Heart left ventricle (tissue), 16 donors: ENCODE measurements around the gene MYO15A. TPM values are rescaled to one million over a fixed set of nuclear protein-coding genes. Genes with fewer than 3 reads are reported as not detected.

ENCODE experiments used
- ATAC-seq, 4 donors: fragments of 200-7000 bp; cut with Tn5 transposase; one replicate each; pipeline ENCODE4 v1.9.1; 2020 to 2022; ENCODE audit warnings: moderate library complexity in 4 of 4, mild to moderate bottlenecking in 3 of 4, moderate number of reproducible peaks in 1 of 4
- DNase-seq, 5 donors: peaks; one replicate each; pipeline ENCODE4 v3.0.0-alpha.2; 2020
- H3K27ac ChIP-seq, 12 donors: fragments of 200-600 bp; sonication (generic) in 4 of 12; one replicate each; pipeline versions ENCODE4 v1.5.0 to v1.8.0; 2016 to 2022; ENCODE audit warnings: mild to moderate bottlenecking in 2 of 12
- H3K27me3 ChIP-seq, 9 donors: fragments of 200-600 bp; sonication (generic) in 2 of 9; one replicate each; pipeline versions ENCODE4 v1.5.1 to v1.8.0; 2016 to 2022; ENCODE audit warnings: mild to moderate bottlenecking in 3 of 9
- H3K36me3 ChIP-seq, 9 donors: fragments of 200-600 bp; sonication (generic) in 2 of 9; one replicate each; pipeline versions ENCODE4 v1.5.0 to v1.8.0; 2018 to 2022; ENCODE audit warnings: mild to moderate bottlenecking in 2 of 9
- H3K4me1 ChIP-seq, 12 donors: fragments of 200-600 bp; sonication (generic) in 4 of 12; one replicate each; pipeline versions ENCODE4 v1.5.0 to v1.8.0; 2016 to 2022; ENCODE audit warnings: mild to moderate bottlenecking in 3 of 12
- H3K4me3 ChIP-seq, 12 donors: fragments of 200-600 bp; sonication (generic) in 4 of 12; one replicate each; pipeline versions ENCODE4 v1.5.0 to v1.8.0; 2017 to 2022; ENCODE audit warnings: mild to moderate bottlenecking in 9 of 12, moderate library complexity in 4 of 12
- H3K9me3 ChIP-seq, 12 donors: fragments of 200-600 bp; sonication (generic) in 4 of 12; one replicate each; pipeline versions ENCODE4 v1.5.0 to v1.8.0; 2016 to 2022; ENCODE audit warnings: mild to moderate bottlenecking in 1 of 12
- CTCF ChIP-seq, 12 donors: fragments of 200-600 bp; sonication (generic) in 4 of 12; IDR thresholded peaks; one replicate each; pipeline versions ENCODE4 v1.5.0 to v1.8.0; 2018 to 2022; ENCODE audit warnings: antibody characterized with exemption in 12 of 12, mild to moderate bottlenecking in 5 of 12
- POLR2A ChIP-seq, 2 donors: fragments of 450-650 bp; IDR thresholded peaks; one replicate each; pipeline ENCODE4 v1.6.1; 2017; ENCODE audit warnings: antibody characterized with exemption in 2 of 2, mild to moderate bottlenecking in 2 of 2, moderate library complexity in 2 of 2
- WGBS, 4 donors: extraction: QIAGEN DNeasy Blood & Tissue Kit in 2 of 4; methylation state at CpG; one replicate each; pipeline versions ENCODE4 v1.1.5 to v1.1.7; 2013 to 2018; 5-methylcytosine and 5-hydroxymethylcytosine counted together
- intact Hi-C, 10 donors: fragments of 100-400 bp; cut with DNase I; formaldehyde crosslinking; loops; one replicate each; pipeline versions ENCODE4 v1.11.1 to v1.14.2; 2022
- polyA plus RNA-seq, 2 donors: library from polyadenylated mRNA; stranded (reverse); fragments of 200-250 nt; gene quantifications; one replicate each; pipeline ENCODE4 v1.2.3, GENCODE V29; 2013
- total RNA-seq, 9 donors: library from RNA; depleted of rRNA in 2 of 9; stranded (reverse); fragments of >200 nt in 2 of 9; fragmentation: NEBNext Ultra II Directional in 3 of 9; extraction: Animal tissue kit (Norgen Biotek cat#: 25700) in 3 of 9; gene quantifications; one replicate each; pipeline versions ENCODE4 v1.1.0 to v1.2.4, GENCODE V29; 2016 to 2023
- donor health status: ischemic (EF 13 %, LVEDD 7.1; RV severe dilation, severe dysfunction).
- donor health status: healthy with polysubstance abuse.
- donor health status: DM: no; HTN: yes; CAD: no.
- donor health status: DM: no; HTN: no; CAD: no.
- donor health status: ischemic (EF 25% LVEDD 6.9; RV normal size, moderate dysfunction).
- donor health status: ischemic (EF 25% LVEDD 5.7; RV mildly dilated, moderate dysfunction).
- donor health status: healthy.
- donor health status: DM: yes; HTN: yes; CAD: no.
- donor health status: ischemic (EF 35%, LVEDD 5.7; RV mildly dilated, moderate dysfunction).
- donor health status: nonischemic (EF 11% LVEDD 7.7; RV severe dilation, severe dysfunction).
- donor health status: DM: yes; HTN: yes; CAD: no.
- donor health status: PGD.
- donor health status: ischemic (EF 29% LVEDD 5.4; RV normal size, mild dysfunction).
- donor health status: nonischemic (EF 23%, LVEDD 6.1; RV moderate dilation, normal function).

The MYO15A gene
- total and polyA plus RNA-seq, 11 donors, result 0.12 to 0.53 (median 0.35) TPM; not detected in 2

GRCh38 chr17:18093616-18094408 is 14.7 kb upstream of the MYO15A start:
- Histone ChIP-seq H3K27me3 (no peaks in the 10 kb centered on the region), H3K36me3 (peaks cover 0 to 75% (median 58%) of the 10 kb centered on the region in 9 donors), H3K4me3 (no peak overlapping the region), H3K9me3 (no peaks in the 10 kb centered on the region), H3K4me1 (peaks cover 0 to 9% (median 3%) of the 10 kb centered on the region in 12 donors), H3K27ac (no peak overlapping the region)
- DNase-seq, result peak in 4 of 5 donors; percentile 41 to 81 (median 60)
- TF ChIP-seq CTCF (IDR thresholded peaks at IDR 0.05), result peak in 6 of 12 donors; percentile 14 to 51 (median 34)
- TF ChIP-seq POLR2A (IDR thresholded peaks at IDR 0.05), result no peak
- peak; percentile 55 to 83 (median 63) for ATAC-seq
- 74 to 84% (median 77%) methylated on average over 15 of the region's 15 CpGs for WGBS, 4 donors
- intact Hi-C loops, result loop anchor here in 1 of 10 donors (10.0 kb wide), 1 partner anchor 81 kb away; no protein-coding TSS in a partner anchor

- Histone ChIP-seq H3K9me3 (no peaks in the 10 kb centered on the region), H3K4me1 (peaks cover 0 to 6% (median 0%) of the 10 kb centered on the region in 12 donors), H3K4me3 (no peak overlapping the region), H3K27ac (no peak overlapping the region), H3K27me3 (no peaks in the 10 kb centered on the region), H3K36me3 (peaks cover 0 to 81% (median 64%) of the 10 kb centered on the region in 9 donors)
- TF ChIP-seq CTCF (IDR thresholded peaks at IDR 0.05) (no peak), POLR2A (IDR thresholded peaks at IDR 0.05) (no peak)
- ATAC-seq, result no peak
- DNase-seq, result no peak
- 90 to 97% (median 95%) methylated on average over 10 of the region's 10 CpGs for WGBS, 4 donors
- intact Hi-C loops, result loop anchor here in 1 of 10 donors (10.0 kb wide), 1 partner anchor 80 kb away; no protein-coding TSS in a partner anchor
Measured at GRCh38 chr17:18094409-18094807, 14.1 kb upstream of the MYO15A start.

DNA sequence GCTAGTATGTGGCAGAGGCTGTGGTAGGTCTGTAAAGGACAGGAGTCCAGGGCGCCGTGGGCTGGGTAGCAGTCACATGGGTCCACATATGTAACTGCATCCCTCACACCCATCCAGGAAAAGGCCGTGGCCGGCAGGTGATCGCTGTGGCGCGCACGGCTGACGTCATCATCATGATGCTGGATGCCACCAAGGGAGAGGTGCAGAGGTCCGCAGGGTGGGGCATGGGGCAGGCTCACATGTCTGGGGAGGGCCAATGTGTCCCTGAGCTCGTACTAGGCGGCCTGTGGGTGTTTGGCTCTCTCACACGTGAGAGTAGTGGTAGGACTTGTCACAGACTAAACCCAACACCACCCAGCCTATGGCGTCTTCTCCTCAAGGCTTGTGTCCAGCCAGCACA is 9.0 kb upstream of the MYO15A start:
- Histone ChIP-seq H3K4me1 (no peaks in the 10 kb centered on the region), H3K9me3 (no peaks in the 10 kb centered on the region), H3K4me3 (no peak overlapping the region), H3K36me3 (peaks cover 0 to 94% (median 76%) of the 10 kb centered on the region in 9 donors), H3K27me3 (no peaks in the 10 kb centered on the region), H3K27ac (no peak overlapping the region)
- ATAC-seq (no peak), DNase-seq (no peak)
- 93 to 96% (median 94%) methylated on average over 6 to 14 of the region's 14 CpGs for WGBS, 4 donors
- intact Hi-C loops, result loop anchor here in 1 of 10 donors (10.0 kb wide), 1 partner anchor 75 kb away; no protein-coding TSS in a partner anchor
- TF ChIP-seq CTCF (IDR thresholded peaks at IDR 0.05) (no peak), POLR2A (IDR thresholded peaks at IDR 0.05) (no peak)

GRCh38 chr17:18100616-18101015 is 7.9 kb upstream of the MYO15A start:
- DNase-seq (peak in 1 of 5 donors; percentile 4), ATAC-seq (no peak)
- no peak for TF ChIP-seq POLR2A (IDR thresholded peaks at IDR 0.05)
- no peak for TF ChIP-seq CTCF (IDR thresholded peaks at IDR 0.05)
- H3K9me3 ChIP-seq, result no peaks in the 10 kb centered on the region
- no peaks in the 10 kb centered on the region for H3K27me3 ChIP-seq
- WGBS, 4 donors, result 76 to 87% (median 79%) methylated on average over 7 to 10 of the region's 10 CpGs
- H3K27ac ChIP-seq, result no peak overlapping the region
- no peaks in the 10 kb centered on the region for H3K4me1 ChIP-seq
- intact Hi-C loops, result no loop called here
- H3K36me3 ChIP-seq, result peaks cover 0 to 92% (median 67%) of the 10 kb centered on the region in 9 donors
- no peak overlapping the region for H3K4me3 ChIP-seq
